Stimulated activated CD4-positive, alpha-beta T cell treated with anti-CD3 and anti-CD28 coated beads, Interleukin-2, amount 100 ng/mL, for 48 hours (primary cell): Measurements from ENCODE around the gene IRF8.

ENCODE experiments used
- DNase-seq, 2 donors: peaks; one replicate each; pipeline ENCODE4 v3.0.0-alpha.2; 2020

IRF8 gene

DNA sequence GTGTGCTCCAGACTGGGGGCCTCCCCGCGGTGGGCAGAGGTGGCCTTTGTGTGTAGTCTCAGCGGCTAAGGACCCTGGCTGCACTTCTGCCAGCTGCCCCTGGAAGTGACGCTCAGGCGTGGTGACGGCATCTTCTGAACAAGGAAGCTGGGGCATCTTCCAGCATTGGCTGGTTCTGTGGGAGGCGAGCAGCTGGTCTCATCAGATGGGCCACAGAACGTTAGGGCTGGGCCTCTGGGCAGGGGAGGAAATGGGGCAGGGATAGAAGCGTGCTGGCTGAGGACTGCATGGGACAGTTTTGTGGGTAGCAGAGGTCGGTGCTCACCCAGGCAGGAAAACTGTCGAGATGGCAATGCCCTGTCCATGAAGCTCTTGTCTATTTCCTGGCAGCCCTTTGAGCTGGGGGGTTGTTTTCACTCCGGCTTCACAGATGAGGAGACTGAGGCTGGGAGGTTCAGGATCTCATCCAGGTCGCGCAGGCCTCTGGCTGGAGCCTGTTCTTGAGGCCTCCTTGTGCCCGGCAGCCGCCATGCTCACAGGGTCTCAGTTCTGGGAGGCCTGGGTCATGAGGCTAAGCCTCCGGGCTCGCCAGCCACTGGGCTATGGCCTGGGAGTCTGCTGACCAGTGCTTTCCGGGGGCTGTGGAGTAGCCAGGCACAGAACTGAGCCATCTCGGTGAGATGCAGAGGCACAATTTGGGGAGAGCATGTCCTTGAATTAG lies 16.3 kb downstream of the IRF8 start:
- DNase-seq = no peak

DNA sequence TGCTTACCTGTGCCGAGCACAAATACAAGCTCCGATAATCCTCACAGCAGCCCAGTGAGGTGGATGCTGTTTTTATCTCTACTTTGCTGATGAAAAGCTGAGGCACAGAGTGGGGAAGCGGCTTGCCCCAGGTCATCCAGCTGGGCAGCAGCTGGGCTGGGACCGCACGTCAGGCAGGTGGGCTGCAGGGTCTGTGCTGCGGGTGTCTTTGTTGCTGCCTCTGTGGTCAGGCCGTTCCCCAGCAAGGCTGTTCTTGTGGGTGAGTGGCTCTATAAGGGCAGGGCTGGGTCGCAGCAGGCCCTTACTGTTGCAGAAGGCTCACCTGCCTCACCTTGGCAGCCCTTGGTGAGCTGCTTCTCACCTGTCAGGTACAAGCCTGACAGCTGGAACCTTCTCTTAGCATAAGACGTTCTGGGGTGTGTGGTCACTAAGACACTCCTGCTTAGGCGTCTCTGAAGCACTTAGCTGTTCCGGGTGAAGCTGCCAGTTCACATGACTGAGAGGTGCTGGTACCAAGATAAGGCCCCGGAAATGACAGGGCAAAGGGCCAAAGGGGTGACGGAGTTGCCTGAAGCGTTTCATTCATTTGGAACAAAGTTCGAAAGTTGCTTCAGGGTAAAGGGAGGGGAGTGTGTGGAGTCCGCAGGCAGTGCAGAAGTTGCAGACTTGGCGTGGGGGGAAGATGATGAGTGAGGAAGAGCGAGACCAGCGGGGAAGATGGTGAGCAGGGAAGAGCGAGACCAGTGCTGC lies 17.4 kb downstream of the IRF8 start:
- no peak for DNase-seq

DNA sequence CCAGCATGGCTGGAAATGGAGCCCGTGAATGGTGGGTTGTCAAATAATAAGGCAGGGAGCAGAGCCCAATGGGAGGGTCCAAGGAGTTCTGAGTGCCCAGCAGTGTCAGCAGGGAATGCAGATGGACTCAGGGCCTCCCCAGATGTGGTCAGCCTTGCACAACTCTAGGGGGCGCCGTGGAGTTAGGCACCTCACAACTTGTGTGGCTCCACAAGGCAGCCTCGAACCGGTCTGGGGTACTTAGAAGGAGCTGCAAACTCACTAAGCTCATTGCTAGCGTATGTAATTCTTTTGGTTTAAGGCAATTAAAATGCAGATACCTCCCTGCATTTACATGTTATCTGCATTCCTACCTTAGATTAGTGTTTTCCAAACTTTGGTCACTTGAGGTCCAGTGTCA lies 18.1 kb downstream of the IRF8 start:
- DNase-seq = no peak

DNA sequence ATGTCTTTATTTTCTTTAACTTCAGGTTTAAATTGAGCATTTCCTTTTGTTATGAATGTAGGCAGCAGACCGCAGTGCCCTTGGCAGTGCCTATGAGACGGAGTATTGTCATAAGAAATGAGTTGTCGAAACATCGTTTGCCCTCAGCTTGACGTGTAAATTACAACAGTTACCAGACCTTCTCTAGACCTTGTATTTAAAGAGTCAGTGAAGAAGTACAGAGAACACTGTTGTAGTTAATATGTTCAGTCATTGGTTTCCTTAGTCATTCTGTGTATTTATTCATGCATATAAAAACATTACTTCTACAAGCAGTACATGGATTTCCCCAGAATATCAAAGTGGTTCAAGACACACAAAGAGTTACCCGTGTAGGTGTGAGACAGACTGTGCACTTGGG lies 19.0 kb downstream of the IRF8 start:
- DNase-seq = no peak

DNA sequence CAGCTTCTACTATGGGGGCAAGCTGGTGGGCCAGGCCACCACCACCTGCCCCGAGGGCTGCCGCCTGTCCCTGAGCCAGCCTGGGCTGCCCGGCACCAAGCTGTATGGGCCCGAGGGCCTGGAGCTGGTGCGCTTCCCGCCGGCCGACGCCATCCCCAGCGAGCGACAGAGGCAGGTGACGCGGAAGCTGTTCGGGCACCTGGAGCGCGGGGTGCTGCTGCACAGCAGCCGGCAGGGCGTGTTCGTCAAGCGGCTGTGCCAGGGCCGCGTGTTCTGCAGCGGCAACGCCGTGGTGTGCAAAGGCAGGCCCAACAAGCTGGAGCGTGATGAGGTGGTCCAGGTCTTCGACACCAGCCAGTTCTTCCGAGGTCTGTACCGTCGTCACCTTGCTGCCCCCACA lies 19.5 kb downstream of the IRF8 start:
- no peak for DNase-seq

DNA sequence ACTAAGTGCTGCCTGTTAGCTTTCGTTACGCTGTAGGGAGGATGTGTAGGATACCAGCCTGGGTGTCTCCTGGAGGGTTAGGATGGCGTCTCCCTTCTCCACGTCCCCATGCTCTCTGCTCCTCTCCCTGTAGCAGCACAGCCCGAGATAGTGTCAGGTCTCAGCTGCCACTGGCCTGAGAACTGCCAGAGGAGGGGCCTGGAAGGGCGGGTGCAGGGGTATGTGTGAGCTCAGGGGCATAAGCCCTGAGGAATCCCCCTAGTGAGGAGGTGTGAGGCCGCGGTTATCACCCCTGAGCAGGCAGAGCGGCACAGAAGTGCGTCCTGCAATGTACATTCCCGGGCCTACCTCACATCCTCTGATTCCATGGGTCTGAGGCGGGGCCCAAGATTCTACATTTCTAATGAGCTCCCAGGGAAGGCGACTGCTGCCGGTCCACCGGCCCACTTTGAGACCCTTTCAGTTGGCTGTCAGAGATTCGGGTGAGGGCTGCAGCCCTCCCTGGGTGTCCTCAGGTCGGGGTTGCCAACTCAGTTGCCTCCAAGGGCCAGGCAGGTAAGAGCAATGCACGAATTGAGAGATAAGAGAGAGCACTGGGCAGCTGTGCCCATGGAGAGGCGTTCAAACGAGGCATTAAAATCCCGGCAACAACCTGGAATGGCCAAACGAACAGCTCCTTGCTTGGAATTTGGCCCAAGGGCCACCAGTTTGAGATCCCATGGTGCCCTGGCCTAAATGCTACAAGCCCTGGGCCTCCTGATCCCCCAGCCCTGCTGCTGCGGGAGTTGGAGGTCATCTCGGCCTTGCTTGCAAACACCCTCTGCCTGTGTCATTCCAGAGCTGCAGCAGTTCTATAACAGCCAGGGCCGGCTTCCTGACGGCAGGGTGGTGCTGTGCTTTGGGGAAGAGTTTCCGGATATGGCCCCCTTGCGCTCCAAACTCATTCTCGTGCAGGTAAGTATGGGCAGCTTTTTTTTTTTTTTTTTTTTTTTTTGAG lies 20.6 kb downstream of the IRF8 start:
- no peak for DNase-seq

DNA sequence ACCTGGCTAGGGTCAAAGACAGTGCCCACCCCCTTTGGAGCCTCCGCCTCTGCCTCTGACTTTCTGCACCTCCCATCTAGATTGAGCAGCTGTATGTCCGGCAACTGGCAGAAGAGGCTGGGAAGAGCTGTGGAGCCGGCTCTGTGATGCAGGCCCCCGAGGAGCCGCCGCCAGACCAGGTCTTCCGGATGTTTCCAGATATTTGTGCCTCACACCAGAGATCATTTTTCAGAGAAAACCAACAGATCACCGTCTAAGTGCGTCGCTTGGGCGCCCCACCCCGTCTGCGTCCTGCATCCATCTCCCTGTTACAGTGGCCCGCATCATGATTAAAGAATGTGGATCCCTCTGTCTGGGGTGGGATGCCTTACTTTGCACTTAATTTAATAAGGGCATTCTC lies 22.1 kb downstream of the IRF8 start:
- no peak for DNase-seq

DNA sequence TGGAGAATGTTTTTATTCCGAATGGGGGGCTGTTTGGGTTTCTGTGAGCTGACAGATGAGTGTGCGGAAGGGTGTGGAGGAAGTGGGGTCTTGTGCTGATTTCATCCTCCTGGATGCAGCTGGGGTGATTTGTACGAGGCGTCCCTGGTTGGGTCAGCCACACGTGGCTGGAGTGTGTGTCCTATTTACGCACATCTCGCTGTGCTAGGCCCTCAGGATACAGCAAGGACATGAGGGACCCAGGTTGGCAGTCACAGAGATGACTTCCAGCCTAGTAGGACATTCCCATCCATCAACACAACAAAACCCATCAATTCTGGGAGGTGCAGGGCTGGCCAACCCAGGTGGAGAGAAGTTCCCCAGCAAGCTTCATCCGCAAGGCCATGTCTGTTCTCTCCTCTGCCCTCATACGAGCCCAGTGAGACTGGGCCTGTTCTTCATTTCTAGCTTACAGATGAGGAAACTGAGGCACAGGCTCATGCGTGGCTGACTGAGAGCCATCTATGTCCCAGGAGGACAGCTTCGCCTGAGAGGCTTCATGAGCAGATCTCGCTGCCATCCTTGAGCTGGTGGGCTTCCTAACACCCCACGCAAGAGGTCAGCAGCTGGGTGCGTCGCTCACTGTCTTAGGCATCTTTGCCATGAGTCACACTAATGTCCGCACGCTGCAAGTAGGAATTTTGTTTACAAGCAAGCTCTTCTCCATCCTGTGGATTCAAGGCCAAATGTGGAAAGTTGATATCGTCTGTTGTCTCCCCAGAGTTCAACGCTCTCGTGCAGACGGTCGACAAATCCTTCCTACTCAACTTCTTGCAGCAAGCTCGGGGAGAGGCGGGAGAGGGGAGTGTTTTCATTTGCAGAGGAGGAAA lies 24.4 kb downstream of the IRF8 start:
- no peak for DNase-seq

DNA sequence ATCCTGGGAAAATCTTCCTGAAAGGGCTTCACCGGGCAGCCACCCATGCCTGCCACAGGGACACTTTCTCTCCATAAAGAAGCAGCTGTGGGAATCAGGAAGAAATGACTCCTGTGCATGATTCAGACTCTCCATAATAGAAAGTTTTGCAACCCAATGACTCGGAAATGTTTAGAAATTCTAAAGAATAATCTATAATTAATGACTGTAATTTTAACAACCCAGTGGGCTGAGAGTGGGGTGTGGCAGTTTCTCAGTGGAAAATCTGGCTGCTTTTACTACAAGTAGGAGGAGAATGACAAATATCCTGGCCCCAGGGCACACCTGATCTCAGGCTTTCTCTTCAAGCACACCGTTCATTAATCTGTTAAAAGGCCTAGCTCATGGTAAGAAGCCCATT lies 25.7 kb downstream of the IRF8 start:
- DNase-seq = no peak

DNA sequence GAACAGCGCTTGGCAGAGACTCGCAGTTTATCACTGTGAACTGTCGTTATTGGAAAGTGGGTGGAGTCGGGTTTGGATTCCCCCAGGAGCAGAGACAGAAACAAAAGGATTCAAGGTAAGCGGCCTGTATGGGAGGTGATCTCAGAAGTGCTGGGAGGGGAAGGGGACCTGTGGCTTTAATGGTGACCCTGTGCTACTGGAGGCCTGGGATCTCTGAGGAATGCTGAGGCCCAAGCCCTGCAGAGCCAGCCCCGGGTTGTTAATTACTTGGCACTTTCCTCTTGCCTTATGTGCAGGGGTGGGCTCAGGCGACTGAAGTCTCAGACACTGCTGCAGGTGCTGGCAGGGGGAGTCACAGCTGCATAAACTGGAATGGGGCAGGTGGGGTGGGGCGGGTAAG lies 27.4 kb downstream of the IRF8 start:
- no peak for DNase-seq

DNA sequence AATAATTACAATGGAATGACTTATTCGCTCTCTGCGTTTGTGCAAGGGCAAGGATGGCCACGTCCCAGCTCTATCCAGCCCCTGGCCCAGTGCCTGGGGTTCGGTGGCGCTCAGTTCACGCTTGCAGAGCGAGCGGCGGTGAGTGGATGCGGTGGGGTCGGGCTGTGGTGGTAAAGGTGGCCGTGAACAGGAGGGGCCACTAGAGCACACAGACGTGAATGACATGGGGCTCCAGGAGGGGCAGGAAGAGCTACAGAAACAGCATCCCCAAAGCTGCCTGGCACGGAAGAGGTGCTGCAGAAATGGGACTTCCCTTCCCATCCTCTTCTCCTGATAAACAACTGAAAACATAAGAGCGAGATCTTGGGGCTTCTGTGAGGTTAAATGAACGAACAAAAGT lies 28.4 kb downstream of the IRF8 start:
- no peak for DNase-seq

DNA sequence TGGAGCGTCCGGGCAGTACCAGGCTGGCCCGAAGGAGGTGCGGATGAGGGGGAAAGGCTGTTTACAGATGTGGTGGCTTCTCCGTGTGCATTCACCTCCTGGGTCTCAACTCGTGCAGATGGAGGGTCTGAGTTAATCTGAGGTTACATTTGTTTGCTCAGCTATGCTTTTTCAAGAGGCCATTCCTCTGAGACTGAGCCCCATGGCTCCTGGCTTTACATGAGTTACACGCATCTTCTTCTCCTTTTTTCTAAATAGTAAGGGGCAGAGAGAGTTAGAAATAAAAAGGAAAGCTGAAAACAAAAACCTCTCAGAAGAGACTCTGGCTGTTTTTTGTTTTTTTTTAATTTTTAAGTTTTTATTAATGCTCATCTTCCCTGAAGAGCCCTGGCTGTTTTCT lies 29.0 kb downstream of the IRF8 start:
- no peak for DNase-seq

DNA sequence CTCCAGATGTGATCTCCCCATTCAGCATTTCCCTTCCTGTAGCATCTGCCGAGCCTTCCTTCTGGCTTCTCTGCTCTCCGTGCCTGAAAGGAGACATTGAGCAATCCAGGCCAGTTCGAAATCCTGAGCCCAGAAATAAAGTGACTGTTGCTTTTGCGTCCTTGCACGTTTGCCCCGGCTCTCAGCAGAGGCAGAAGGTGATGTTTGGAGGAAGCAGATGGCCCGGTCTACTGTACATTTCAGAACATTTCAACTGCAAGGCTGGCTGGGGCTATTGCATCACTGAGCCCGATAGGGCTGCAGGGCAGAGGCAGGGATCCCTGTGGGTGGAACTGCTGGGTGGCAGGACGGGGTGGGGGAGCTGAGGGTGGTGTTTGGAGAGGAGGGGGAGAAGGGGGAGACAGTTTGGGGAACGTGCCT lies 29.4 kb downstream of the IRF8 start:
- no peak for DNase-seq

DNA sequence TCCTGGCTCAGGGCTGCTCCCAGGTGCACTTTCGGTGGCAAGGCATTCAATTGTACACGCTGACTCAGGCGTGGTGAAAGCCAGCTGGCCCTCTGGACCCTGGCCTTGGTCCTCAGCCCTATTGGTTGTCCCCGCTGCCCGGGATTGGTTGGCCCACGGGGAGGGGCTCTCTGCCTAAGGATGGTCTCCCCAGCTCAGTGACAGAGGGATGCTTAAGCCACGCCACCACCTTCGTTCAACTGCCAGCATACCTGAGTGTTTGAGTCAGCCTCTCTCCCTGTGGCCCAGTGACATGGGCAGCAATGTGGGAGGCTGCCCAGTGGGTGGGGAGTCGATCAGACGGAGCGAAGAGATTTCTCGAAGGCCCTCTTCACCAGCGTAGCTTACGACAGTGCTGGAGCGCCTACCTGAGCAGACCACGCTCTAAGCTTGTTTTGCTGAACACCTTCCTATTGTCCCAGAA lies 30.3 kb downstream of the IRF8 start:
- DNase-seq = no peak

DNA sequence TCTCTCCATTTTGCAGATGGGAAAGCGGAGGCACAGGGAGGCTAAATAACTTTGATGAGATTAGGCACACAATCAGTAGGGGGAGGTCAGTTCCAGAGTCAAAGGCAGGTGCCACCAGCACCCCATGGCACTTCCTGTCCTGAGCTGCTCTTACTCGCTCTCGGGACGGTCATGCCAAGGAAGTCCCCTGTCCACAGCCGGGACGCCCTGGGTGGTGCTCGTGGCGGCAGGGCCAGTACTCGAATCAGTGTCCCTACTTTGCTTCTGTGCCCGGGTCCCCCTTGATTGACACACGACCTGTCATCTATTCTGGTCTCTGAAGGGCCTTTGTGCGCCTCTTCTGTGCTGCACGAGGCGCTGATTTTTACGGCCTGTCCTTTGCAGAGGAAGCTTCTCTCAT lies 31.3 kb downstream of the IRF8 start:
- no peak for DNase-seq

DNA sequence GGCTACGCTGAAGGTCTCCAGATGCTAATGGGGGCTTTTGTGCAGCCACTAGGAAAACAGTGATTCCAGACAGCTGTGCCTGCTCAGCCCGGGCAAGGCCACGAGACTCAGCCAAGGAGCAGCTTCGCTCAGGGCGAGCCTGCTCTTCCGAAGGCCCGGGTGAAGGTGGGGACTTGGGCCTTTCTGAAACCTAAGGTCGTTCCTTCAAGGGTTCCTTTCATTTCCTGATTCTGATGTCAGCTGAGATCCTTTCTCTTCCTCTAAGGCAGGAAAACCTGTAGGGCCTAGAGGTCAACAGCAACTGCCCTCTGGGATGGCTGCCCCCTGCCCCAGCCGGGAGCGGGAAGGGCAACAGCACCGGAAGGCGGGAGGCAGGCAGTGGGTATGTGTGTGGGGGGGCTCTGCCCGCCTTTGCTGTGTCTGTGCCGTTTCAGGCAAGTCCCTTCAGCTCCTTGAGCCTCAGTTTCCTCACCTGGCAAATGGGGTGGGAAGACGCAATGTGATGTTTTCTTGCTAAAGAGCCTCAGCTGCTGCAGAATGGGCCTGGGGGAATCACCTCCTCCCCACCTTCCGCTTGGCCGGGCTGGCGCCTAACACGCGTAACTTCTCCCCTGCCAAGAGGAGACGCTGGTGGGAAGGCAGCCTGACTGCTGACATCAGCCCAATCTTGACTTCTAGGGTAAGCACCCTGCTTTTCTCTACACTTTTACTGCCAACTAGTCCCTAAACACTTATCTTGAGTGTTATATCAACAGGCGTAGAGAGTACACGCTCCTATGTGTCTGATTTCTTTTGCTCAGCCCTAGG lies 32.8 kb downstream of the IRF8 start:
- DNase-seq = no peak

DNA sequence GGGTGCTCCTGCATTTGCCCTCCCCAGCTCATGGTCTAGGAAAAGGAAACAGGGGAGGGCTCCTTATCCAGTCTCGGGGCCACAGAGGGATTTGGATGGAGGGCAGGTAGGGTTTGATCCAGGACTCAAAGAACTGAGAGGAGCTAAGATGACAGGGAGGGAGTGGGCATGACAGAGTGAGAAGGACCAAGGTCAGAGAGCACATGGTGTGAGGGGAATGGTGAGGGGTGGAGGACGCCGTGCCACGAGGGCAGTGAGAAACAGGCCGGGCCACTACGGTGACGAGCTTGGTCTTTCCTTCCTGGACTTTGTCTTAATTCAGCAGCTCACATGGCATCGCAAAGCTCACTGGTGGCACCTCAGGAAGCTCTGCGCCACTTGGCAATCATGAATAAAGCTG lies 35.2 kb downstream of the IRF8 start:
- no peak for DNase-seq

DNA sequence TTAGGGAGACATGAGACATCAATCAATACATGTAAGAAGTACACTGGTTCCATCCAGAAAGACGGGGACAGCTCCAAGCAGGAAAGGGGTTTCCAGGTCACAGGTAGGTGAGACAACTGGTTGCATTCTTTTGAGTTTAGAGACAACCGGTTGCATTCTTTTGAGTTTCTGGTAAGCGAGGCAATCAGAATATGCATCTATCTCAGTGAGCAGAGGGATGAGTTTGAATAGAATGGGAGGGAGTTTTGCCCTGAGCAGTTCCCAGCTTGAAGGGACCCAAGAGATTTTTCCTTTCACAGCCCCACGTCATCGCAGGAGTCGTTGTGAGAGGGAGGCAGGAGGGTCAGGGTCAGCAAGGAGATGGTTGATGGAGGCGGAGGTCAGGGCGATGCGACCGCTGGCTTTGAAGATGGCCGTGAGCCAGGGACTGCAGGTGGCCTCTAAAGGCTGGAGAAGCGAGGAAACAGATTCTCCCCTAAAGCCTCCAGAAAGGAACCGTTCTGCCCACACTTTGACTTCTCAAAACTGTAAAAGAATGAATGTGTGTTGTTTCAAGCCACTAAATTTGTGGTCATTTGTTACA lies 36.5 kb downstream of the IRF8 start:
- no peak for DNase-seq

DNA sequence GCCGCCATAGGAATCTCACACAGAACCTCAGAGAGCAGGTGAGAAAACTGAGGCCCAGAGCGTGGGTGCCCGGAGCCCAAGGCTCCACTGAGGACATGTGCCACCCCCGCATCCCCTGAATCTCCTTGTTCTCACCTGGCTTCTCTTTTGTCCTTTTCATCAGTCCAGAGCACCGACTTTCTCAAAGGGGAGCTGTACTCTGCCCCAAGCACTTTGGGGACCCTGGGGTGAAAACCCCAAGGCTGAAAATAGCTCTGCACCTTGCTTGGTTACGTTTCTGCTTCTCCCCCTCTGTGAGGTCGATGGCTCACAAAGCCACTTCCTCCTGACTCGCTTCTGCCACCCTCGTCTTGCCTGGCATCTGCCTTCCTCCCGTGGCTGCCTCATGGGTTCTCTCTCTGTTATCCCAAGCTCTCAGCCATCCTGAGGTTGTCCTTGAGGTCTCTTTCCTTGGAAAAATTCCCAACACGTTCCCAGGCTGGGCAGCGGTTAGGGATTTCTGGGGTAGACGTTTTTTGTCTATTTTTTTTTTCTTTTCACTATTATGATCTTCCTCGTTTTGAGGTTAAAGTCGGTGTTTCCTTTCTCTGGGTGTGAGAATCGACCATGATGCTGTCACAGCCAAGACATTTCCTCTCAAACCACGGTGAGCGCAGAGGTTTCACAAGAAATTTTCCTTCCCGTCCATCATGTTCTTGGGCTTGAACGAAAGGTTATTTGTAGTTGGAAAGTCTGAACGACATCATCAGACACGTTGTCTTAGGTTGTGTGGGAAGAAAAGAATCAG lies 37.2 kb downstream of the IRF8 start:
- DNase-seq = peak; percentile 61 to 63

DNA sequence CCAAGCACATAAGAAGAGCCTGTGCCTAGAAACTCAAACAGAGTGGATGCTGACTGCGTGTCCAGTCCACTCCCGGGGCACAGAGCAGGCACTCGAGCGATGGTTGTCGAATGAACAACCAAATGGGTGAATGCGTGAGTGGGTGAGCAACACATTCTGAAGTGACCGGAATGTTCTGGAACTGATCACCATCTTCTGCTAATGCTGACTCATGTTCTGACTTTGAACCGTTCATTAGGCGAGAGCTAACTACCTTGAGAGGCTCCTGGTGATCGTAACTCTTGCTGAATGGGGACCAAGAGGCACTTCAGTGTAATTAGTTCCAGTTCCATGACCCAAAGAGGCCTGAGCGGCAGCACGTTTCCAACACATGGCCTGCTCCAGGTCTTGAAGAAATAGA lies 37.9 kb downstream of the IRF8 start:
- peak in 1 of 2 donors; percentile 25 for DNase-seq
